Measurements from ENCODE around the gene UBAC2.

DNA sequence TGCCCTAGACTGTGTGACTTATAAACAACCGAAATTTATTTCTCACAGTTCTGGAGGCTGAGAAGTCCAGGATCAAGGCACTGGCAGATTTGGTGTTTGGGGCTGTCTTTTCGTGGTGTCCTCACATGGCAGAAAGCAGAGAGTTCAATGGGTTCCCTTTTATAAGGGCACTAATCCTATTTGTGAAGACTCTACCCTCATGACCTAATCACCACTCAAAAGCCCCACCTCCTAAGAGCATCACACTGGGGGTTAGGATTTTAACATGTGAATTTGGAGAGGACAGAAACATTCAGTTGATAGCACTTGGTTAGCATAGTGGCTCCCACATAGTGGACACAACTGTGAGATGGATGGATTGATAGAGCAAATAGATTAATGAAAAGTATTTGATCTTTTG is 79.0 kb downstream of the UBAC2 start:
- TF ChIP-seq POLR2A (IDR thresholded peaks at IDR 0.05; ENCODE audit: low read depth, low read length), result no peak
- no peak for TF ChIP-seq POLR2AphosphoS5 (IDR thresholded peaks at IDR 0.05; ENCODE audit: low read depth, low read length)
- TF ChIP-seq TAF1 (IDR thresholded peaks at IDR 0.05; ENCODE audit: low read depth, low read length), result no peak
- TF ChIP-seq SPI1 (IDR thresholded peaks at IDR 0.05; ENCODE audit: low read depth, low read length), result no peak
- TF ChIP-seq PAX5 (IDR thresholded peaks at IDR 0.05; ENCODE audit: insufficient read depth, low read length, severe bottlenecking), result no peak
